C1 segment of cervical spinal cord (tissue), 14 donors: ENCODE results near the gene LMCD1.
"Not testable (repeated sequence)": the region's sequence is repeated elsewhere in the genome, so short reads cannot be mapped to it uniquely, and the experiment has no call there.

ENCODE experiments used
- DNase-seq, 14 donors: peaks; one replicate each; lab custom pipeline; 2025; lab: John Stamatoyannopoulos, UW

LMCD1 gene

GRCh38 chr3:8559351-8559750, 57.7 kb downstream of the LMCD1 start:
- no peak for DNase-seq

- no peak for DNase-seq
Observed at GRCh38 chr3:8560366-8561007, 58.9 kb downstream of the LMCD1 start.

DNA sequence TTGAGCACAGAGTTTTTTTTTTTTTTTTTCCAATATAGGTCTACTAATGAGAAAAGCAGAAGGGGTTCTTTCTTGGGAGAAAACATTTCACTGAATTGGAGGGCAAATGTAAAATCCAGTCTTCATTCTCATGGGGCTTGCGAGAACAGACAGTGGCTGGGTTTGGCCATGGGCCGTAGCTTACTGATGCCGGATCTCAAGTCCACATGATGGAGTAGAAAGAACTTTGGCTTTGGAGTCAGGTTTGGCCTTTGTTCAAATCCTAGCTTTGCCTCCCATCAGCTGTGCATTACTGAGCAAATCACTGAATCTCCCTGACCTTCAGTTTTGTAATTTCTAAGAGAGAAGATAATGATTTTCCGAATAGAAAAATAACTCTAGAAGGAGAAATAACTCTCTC, 59.7 kb downstream of the LMCD1 start:
- DNase-seq = no peak

- no peak for DNase-seq
Observed at GRCh38 chr3:8562081-8562595, 60.5 kb downstream of the LMCD1 start.

DNA sequence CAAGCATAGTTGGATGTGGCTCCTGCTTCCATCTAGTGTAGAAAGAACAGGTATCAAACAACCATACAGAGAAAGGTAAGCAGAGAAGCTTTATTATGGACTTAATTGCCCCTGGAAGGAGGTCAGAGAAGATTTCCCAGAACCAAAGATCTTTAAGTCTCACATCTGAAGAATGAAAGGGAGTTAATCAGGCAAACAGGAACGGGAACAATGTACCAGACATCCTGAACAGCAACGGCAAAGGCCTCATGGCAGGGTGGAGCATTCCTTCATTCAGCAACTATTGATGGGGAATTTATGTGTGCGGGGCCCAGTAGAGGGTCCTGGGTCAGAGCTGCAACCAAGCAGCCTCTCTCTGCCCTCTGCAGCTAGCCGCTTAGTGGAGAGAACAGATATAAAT, 61.5 kb downstream of the LMCD1 start:
- DNase-seq = no peak

- no peak for DNase-seq
Observed at GRCh38 chr3:8563597-8563996, 62.0 kb downstream of the LMCD1 start.

DNA sequence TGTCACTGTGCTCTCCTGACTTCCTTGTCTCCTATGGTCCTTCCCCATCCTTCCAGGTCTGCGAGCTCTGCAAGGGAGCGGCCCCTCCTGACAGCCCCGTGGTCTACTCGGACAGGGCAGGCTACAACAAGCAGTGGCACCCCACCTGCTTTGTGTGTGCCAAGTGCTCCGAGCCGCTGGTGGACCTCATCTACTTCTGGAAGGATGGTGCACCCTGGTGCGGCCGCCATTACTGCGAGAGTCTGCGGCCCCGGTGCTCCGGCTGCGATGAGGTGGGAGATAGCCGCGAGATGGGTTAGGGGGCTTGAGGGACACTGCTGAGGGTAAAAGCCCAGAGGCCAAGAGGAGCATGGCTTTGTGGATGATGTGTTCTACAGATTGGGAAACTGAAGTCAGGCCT, 63.8 kb downstream of the LMCD1 start:
- no peak for DNase-seq

DNA sequence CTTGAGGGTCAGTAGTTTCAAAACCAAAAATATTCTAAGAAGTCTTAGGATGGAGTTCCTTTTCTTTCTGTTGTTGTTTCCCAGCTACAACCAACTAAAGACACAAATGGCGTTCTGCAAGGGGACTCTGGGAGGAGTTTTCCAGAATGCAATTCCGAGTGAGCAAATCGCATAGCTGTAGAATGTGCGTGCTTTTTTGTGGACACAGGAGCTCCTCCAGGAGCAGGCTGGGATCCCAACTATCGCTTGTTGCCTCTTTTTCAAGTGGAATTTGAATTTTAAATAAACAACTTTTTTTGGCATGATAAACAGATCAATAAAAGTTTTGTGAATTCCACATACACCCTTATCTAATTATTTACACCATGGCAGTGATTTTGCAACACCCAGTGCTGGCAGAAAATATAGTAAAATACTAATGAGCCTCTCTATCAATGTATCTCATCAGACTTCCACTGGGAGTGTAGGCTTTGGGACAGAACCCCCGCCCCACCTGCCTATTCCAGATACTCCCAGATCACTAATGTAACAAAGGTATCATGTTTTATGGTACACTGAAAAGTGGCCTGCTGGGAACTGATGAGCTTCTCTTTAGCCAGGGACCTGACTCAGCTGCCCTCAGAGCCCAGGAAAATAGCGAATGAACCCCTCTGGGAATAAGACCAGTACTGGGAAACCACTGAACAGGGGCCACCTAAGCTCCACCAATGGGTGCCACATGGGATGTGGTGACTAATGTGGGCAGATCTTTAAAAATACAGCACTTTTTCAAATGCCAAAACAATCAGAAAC, 66.4 kb downstream of the LMCD1 start:
- DNase-seq = no peak

- DNase-seq = no peak
Observed at GRCh38 chr3:8571256-8571655, 69.6 kb downstream of the LMCD1 start.

DNA sequence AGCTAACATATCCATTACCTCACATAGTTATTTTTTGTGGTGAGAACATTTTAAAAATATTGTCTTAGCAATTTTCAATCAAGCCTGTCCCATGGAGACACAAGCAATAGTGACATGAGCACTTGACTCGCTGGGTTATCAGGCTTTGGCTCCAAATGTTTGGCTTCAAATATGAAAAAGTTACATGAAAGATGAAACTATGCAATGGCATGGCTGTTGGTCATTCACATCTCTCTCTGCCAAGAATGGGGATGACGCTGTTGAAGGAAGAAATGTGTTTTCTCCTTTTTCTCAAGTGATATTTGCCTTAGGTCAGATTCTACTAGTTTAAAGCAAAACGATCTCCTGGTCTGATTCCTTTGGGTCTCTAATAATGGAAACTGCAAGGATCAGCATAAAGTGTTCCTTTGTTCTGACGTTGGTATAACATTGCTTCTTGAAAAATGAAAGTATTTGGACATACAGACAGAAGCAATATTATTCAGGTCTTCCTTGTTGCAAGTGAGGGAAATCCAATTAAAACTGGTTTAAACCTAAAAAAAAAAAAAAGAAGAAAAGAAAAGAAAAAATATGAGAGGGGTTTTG, 71.8 kb downstream of the LMCD1 start:
- no peak for DNase-seq

GRCh38 chr3:8574040-8574669, 72.5 kb downstream of the LMCD1 start:
- DNase-seq = no peak

GRCh38 chr3:8574670-8575322, 73.2 kb downstream of the LMCD1 start:
- DNase-seq = no peak

DNA sequence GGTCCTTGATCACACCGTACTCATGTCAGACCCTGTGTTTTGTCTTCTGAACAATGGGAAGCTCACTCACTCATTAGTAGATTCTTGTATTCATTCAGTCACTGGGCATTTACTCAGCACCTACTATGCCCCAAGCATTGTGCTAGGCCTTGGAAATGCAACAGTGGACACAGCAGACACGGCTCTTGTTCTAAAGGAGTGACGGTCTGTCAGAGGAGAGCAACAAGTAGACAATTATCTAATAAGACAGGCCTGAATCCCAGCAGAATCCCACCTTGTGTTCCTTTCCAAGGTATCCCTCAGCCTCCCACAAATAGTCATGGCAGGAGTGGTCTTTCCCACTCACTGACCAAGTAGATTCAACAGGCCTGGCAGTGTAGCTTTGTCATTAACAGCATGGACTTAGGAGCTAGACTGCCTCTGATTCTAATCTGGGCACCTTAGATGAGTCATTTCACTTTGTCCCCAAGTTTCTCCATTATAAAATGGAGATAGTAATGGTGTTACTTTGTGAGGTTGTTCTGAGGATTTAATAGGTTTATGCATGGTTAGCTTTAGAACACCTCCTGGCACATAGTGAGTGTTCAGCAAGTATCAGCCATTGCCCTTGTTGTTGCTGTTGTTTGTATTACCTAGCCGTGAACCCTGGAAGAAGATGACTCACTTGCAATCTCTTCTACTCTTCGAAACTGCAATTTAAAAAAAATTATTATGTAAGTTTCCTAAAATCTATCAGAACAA, 73.9 kb downstream of the LMCD1 start:
- DNase-seq = no peak

- DNase-seq = no peak
Observed at GRCh38 chr3:8576436-8576835, 74.8 kb downstream of the LMCD1 start.

DNA sequence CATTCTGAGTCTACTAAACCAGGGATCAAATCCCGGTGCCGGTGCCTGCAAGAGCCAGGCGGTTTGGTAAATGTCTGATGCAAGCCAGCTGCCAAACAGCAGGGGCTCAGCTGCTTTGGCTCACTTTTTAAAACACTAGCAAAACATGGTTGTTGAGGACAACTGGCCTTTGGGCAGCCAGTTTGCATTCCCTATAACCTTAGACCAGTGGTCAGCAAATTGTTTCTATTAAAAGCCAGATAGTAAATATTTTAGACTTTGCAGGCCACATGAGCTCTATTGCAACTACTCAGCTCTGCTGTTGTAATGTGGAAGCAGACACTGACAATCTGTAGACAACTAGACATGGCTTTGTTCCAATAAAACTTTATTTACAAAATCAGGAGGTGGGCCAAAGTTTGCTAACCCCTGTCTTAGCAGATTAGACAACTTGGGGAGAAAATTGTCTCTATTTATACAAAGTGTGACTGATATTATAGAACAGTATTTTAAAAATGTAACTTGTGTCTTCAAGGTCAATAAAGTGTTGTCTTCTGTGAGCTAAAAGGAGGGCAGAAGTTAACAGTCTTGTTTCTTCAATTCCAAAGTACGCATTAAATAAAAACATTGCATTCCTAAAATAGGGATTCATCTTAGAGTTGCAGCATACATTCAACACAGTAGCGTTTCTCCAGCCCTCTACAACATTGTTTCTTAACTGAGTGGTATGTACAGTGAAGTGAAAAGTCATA, 75.4 kb downstream of the LMCD1 start:
- DNase-seq = no peak

DNA sequence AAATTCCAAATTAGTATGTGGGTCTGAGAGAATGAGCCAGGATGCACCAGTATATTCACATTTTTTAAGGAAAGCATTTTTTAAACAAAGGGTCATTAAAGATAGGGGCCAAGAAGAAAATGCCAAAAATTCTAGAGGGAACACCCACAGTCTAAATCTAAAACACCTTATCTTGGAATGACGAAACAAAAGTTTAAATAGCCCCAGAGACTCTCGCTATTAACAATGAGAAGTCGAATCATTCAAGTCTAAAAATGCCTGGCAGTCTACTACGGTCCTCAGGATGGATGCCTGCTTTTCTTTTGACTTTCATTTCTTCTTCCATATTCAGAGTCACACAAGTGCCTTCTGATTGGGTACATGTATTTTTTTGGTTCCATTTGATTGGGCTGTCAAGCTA, 76.7 kb downstream of the LMCD1 start:
- no peak for DNase-seq

DNA sequence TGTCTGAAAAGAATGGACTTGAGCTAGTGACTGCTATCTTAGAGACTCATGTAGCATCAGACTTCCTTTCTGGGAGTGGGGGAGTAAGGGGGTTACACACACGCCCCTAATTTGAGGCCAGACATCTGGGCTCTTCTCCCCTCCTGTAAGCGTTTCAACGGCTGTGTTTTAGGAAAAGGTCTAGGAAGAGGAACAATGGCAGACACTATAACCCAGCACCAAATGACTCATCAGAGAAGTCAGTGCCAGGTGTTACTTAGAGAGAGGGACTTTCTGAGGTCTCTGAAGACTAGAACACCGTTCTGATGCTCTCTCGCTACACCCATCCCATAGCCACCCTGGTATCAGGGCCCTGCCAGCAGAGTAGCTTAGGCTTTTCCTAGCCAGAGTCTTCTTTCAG, 77.5 kb downstream of the LMCD1 start:
- DNase-seq = no peak

GRCh38 chr3:8579943-8580342, 78.3 kb downstream of the LMCD1 start:
- DNase-seq = no peak

DNA sequence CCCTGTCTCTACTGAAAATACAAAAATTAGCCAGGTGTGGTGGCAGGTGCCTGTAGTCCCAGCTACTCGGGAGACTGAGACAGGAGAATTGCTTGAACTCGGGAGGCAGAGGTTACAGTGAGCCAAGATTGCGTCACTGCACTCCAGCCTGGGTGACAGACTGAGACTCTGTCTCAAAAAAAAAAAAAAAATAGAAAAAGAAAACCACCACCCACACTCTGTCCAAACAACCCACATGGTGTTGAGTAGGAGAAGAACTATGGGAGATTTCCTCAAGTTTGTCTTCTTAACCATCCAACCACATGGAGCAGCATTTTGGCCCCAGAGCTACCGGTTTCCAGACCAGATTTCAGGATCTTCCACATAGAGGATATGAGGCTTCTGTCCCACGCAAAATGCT, 78.8 kb downstream of the LMCD1 start:
- not testable (repeated sequence) for DNase-seq

GRCh38 chr3:8581373-8581772, 79.8 kb downstream of the LMCD1 start:
- no peak for DNase-seq
